GM06990 (cell line): ENCODE results near the gene TCAF1.

Experiments used
- DNase-seq: peaks from one replicate; pipeline ENCODE4 v3.0.0-alpha.2; 2011; ENCODE audit not compliant: insufficient read length; ENCODE audit errors: extremely low read depth
- H3K27me3 ChIP-seq: replicated peaks from 2 replicates; pipeline ENCODE4 v1.6.0; 2011; ENCODE audit warnings: low read length; ENCODE audit not compliant: control insufficient read depth, insufficient read depth
- H3K36me3 ChIP-seq: 2 replicates; pipeline ENCODE4 v1.5.1; 2011; ENCODE audit warnings: low read length; ENCODE audit not compliant: control insufficient read depth, insufficient read depth
- H3K4me3 ChIP-seq: replicated peaks from 2 replicates; pipeline ENCODE4 v1.5.1; 2011; ENCODE audit warnings: low read depth, mild to moderate bottlenecking, control low read depth, low read length
- TF ChIP-seq, protein P1 (sequence below): IDR thresholded peaks from 2 replicates; pipeline ENCODE4 v1.5.1; 2011; ENCODE audit warnings: low read length, control low read depth, mild to moderate bottlenecking, inconsistent platforms; ENCODE audit not compliant: insufficient read depth, poor library complexity, severe bottlenecking

TCAF1 gene

DNA sequence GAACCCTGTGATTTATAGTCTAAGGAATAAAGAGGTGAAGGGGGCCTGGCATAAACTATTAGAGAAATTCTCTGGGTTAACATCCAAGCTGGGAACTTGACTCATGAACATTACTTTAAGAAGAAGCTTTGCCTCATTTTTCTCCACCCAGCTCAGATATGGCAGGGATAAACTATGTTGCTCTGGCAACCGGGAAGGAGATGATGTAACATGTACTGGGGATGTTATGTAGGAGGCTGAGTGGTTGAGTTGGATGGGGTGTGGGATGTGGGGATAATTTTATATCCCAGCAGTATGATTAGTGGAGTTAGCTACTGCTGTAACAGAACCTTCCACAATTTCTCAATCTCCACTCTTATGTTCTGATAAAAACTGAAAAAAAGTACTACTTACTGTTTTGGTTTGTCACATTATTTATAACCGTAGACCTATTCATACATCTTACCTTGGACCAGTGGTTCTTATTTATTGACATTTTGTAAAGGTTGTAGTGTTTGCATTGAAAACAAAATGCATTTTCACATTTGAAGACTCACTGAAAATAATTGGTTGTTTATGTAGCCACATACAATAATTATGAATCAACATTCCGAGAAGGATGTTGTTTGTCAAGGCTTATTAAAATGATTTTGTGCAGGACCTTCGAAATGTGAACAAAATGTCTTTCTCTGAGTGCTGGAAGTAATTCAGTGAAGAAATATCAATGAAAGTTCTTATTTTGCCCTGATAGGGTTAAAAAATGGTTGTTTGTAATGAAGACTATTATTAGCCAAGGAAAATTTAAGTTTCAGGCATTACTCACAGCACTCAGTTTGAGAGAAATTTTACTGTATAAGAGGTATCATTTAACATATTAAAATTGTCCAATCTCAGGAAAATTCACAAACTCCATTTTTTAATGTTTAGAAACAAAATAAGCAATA, 34.4 kb upstream of the TCAF1 start:
- Histone ChIP-seq H3K4me3 (no peak overlapping the region), H3K27me3 (no peaks in the 10 kb centered on the region), H3K36me3 (no peaks in the 10 kb centered on the region)
- TF ChIP-seq, protein P1, sequence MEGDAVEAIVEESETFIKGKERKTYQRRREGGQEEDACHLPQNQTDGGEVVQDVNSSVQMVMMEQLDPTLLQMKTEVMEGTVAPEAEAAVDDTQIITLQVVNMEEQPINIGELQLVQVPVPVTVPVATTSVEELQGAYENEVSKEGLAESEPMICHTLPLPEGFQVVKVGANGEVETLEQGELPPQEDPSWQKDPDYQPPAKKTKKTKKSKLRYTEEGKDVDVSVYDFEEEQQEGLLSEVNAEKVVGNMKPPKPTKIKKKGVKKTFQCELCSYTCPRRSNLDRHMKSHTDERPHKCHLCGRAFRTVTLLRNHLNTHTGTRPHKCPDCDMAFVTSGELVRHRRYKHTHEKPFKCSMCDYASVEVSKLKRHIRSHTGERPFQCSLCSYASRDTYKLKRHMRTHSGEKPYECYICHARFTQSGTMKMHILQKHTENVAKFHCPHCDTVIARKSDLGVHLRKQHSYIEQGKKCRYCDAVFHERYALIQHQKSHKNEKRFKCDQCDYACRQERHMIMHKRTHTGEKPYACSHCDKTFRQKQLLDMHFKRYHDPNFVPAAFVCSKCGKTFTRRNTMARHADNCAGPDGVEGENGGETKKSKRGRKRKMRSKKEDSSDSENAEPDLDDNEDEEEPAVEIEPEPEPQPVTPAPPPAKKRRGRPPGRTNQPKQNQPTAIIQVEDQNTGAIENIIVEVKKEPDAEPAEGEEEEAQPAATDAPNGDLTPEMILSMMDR = no peak
- no peak for DNase-seq

- TF ChIP-seq, protein P1 = no peak
- Histone ChIP-seq H3K36me3 (no peaks in the 10 kb centered on the region), H3K4me3 (no peak within 1 kb of the TSS), H3K27me3 (no peaks in the 10 kb centered on the region)
- no peak for DNase-seq
Measured at GRCh38 chr7:143934526-143935325, 32.8 kb upstream of the TCAF1 start, which contains the start of gene OR2F2. Gene OR2F2, plus strand, starts transcription at chr7:143935233. Its CDS starts 0 bp downstream, at chr7:143935233.

DNA sequence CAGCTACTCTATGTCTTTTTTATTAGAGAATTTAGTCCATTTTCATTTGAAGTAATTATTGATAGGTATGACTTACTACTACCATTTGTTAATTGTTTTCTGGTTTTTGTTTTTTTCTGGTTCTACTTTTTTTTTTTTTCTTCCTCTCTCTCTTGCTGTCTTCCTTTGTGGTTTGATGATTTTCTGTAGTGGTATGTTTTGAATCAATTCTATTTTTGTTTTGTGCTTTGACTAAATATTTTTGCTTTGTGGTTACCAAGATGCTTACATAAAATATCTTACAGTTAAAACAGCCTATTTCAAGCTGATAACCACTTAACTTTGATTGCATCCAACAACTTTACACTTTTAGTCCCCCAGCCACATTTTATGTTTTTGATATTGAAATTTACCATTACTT, 29.8 kb upstream of the TCAF1 start:
- Histone ChIP-seq H3K4me3 (no peak overlapping the region), H3K27me3 (no peaks in the 10 kb centered on the region), H3K36me3 (no peaks in the 10 kb centered on the region)
- no peak for DNase-seq
- TF ChIP-seq, protein P1 = no peak

- H3K36me3 ChIP-seq = no peaks in the 10 kb centered on the region
- TF ChIP-seq, protein P1 = no peak
- H3K4me3 ChIP-seq = no peak overlapping the region
- H3K27me3 ChIP-seq = no peaks in the 10 kb centered on the region
- no peak for DNase-seq
Measured at GRCh38 chr7:143929224-143929920, 27.4 kb upstream of the TCAF1 start.

- no peaks in the 10 kb centered on the region for H3K27me3 ChIP-seq
- no peak for DNase-seq
- TF ChIP-seq, protein P1 = no peak
- no peak overlapping the region for H3K4me3 ChIP-seq
- no peaks in the 10 kb centered on the region for H3K36me3 ChIP-seq
Measured at GRCh38 chr7:143924851-143925250, 22.9 kb upstream of the TCAF1 start.
